Endodermal cell (in vitro differentiated cells): Measurements from ENCODE around the gene PLEKHA5. TPM values are rescaled to one million over a fixed set of nuclear protein-coding genes. Genes with fewer than 3 reads are reported as not detected.
A peak's percentile ranks its signal among the peaks of the same experiment; 100 is the strongest.

ENCODE experiments used
- DNase-seq: peaks from one replicate; pipeline ENCODE4 v3.0.0-alpha.2; 2017
- H3K27ac ChIP-seq: 2 replicates; pipeline ENCODE4 v1.5.1; 2013; ENCODE audit warnings: mild to moderate bottlenecking, low read depth, low read length, moderate library complexity
- H3K27me3 ChIP-seq: 2 replicates; pipeline ENCODE4 v1.6.1; 2013; ENCODE audit warnings: mild to moderate bottlenecking, low read length, moderate library complexity; ENCODE audit not compliant: insufficient read depth, control insufficient read depth, poor library complexity, severe bottlenecking
- H3K36me3 ChIP-seq: 2 replicates; pipeline ENCODE4 v1.7.0; 2013; ENCODE audit warnings: mild to moderate bottlenecking, low read length, moderate library complexity; ENCODE audit not compliant: control insufficient read depth, insufficient read depth
- H3K4me1 ChIP-seq: one replicate; pipeline ENCODE4 v1.7.0; 2013; ENCODE audit warnings: low read length; ENCODE audit not compliant: control insufficient read depth, insufficient read depth
- H3K4me3 ChIP-seq: 2 replicates; pipeline ENCODE4 v1.5.1; 2013; ENCODE audit warnings: mild to moderate bottlenecking, low read length, moderate library complexity
- H3K9ac ChIP-seq: 2 replicates; pipeline ENCODE4 v1.6.1; 2013; ENCODE audit warnings: mild to moderate bottlenecking, low read length, moderate library complexity; ENCODE audit not compliant: poor library complexity, severe bottlenecking; ENCODE audit errors: extremely low read depth
- H3K9me3 ChIP-seq: 2 replicates; pipeline ENCODE4 v1.6.1; 2013; ENCODE audit warnings: mild to moderate bottlenecking, low read length, moderate library complexity; ENCODE audit not compliant: control insufficient read depth
- H3K27ac Mint-ChIP-seq: 2 replicates; pipeline ENCODE4 v1.8.0; 2020; ENCODE audit warnings: mixed read lengths
- H3K27me3 Mint-ChIP-seq: 2 replicates; pipeline ENCODE4 v1.8.0; 2021; ENCODE audit warnings: mild to moderate bottlenecking, mixed read lengths; ENCODE audit not compliant: insufficient read depth
- H3K36me3 Mint-ChIP-seq: 2 replicates; pipeline ENCODE4 v1.8.0; 2020; ENCODE audit warnings: low read depth, mixed read lengths
- H3K4me1 Mint-ChIP-seq: 2 replicates; pipeline ENCODE4 v1.8.0; 2020; ENCODE audit warnings: mixed read lengths
- H3K4me3 Mint-ChIP-seq: 2 replicates; pipeline ENCODE4 v1.8.0; 2020; ENCODE audit warnings: mild to moderate bottlenecking, moderate library complexity, mixed read lengths
- H3K9me3 Mint-ChIP-seq: 2 replicates; pipeline ENCODE4 v1.8.0; 2020; ENCODE audit warnings: mild to moderate bottlenecking, mixed read lengths
- WGBS, 2 experiments: methylation state at CpG; one replicate each; pipeline versions ENCODE4 v1.1.5 to v1.1.7; 2013; ENCODE audit warnings: missing lambda C conversion rate in 2 of 2, mixed read lengths in 1 of 2; ENCODE audit not compliant: insufficient coverage in 1 of 2, insufficient read length in 1 of 2; 5-methylcytosine and 5-hydroxymethylcytosine counted together
- total RNA-seq, 2 donors: library from RNA; stranded (reverse); fragmentation: NEBNext Ultra II Directional in 1 of 2; extraction: Animal tissue kit (Norgen Biotek cat#: 25700) in 1 of 2; gene quantifications; 2 replicates in 1 of 2; 3 replicates in 1 of 2; pipeline ENCODE4 v1.2.1, GENCODE V29; 2021
- TF ChIP-seq, protein P1 (sequence below): fragments of 200-600 bp; sonication (generic); conservative IDR thresholded peaks from 2 replicates; pipeline ENCODE4 v1.5.0; 2021; ENCODE audit warnings: antibody characterized with exemption, mild to moderate bottlenecking

The PLEKHA5 gene
- total RNA-seq, 2 donors from 2014 or later = 48.5 to 139 TPM

DNA sequence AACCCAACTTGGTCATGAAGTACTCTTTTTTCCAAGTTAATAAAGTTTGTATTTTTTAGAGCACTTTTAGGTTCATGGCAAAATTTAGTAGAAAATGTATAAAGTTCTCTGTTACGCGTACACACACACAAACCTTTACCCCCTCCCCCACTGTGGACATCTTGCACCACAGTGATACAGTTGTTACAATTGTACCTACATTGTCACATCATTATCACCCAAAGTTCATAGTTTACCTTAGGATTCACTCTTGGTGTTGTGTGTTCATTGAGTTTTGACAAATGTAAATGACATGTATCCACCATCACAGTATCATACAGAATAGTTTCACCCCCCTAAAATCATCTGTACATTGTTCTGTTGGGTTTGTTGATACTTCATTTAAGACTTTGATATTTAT, 23.9 kb downstream of the PLEKHA5 start:
- no peaks in the 10 kb centered on the region for H3K27me3 Mint-ChIP-seq
- TF ChIP-seq, protein P1, sequence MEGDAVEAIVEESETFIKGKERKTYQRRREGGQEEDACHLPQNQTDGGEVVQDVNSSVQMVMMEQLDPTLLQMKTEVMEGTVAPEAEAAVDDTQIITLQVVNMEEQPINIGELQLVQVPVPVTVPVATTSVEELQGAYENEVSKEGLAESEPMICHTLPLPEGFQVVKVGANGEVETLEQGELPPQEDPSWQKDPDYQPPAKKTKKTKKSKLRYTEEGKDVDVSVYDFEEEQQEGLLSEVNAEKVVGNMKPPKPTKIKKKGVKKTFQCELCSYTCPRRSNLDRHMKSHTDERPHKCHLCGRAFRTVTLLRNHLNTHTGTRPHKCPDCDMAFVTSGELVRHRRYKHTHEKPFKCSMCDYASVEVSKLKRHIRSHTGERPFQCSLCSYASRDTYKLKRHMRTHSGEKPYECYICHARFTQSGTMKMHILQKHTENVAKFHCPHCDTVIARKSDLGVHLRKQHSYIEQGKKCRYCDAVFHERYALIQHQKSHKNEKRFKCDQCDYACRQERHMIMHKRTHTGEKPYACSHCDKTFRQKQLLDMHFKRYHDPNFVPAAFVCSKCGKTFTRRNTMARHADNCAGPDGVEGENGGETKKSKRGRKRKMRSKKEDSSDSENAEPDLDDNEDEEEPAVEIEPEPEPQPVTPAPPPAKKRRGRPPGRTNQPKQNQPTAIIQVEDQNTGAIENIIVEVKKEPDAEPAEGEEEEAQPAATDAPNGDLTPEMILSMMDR = no peak

DNA sequence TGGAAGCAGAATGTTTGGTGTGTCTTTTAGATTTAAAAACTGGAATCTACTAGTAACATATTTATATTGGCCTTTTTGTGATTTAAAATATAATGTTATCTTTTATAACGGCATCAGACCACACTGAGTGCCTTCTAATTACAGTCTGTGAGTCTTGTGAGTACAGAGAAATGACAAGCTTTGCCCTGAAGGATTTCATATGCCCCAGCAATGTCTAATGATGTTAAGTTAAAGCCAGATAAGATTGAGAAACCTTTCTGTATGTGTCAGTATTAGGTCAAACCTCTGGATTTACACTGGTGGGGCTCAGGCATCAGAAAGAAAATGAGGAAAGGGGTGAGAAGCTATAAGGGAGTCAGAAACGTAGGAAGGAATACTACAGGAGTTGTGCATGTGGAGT, 25.2 kb downstream of the PLEKHA5 start:
- Mint-ChIP-seq H3K4me3 (no peak overlapping the region), H3K27ac (peak overlapping the region; percentile 3), H3K36me3 (peaks cover 48% of the 10 kb centered on the region), H3K27me3 (no peaks in the 10 kb centered on the region), H3K9me3 (peaks cover under 1% of the 10 kb centered on the region), H3K4me1 (peaks cover 36% of the 10 kb centered on the region)
- Histone ChIP-seq H3K4me1 (no peaks in the 10 kb centered on the region), H3K36me3 (peaks cover 49% of the 10 kb centered on the region), H3K4me3 (no peak overlapping the region), H3K27ac (no peak overlapping the region), H3K27me3 (no peaks in the 10 kb centered on the region), H3K9me3 (peaks cover 2% of the 10 kb centered on the region), H3K9ac (no peak overlapping the region)
- DNase-seq = no peak
- TF ChIP-seq, protein P1 = no peak
- WGBS, 2 experiments = 93 to 100% methylated on average over 1 of the region's 2 CpGs

More for the DNA sequence above, 23.9 kb downstream of the PLEKHA5 start:
- H3K36me3 Mint-ChIP-seq = peaks cover 58% of the 10 kb centered on the region
- H3K27ac Mint-ChIP-seq = no peak overlapping the region
- peaks cover 30% of the 10 kb centered on the region for H3K4me1 Mint-ChIP-seq
- WGBS, 2 experiments = 50% methylated on average over 2 of the region's 2 CpGs; no CpG with 5 or more reads in 1 of the 2 experiments
- H3K27me3 ChIP-seq = no peaks in the 10 kb centered on the region
- H3K9me3 ChIP-seq = peaks cover 15% of the 10 kb centered on the region
- H3K4me3 Mint-ChIP-seq = no peak overlapping the region
- DNase-seq = no peak
- no peak overlapping the region for H3K27ac ChIP-seq
- no peaks in the 10 kb centered on the region for H3K4me1 ChIP-seq
- peaks cover 10% of the 10 kb centered on the region for H3K9me3 Mint-ChIP-seq
- no peak overlapping the region for H3K4me3 ChIP-seq
- peaks cover 61% of the 10 kb centered on the region for H3K36me3 ChIP-seq
- H3K9ac ChIP-seq = no peak overlapping the region

DNA sequence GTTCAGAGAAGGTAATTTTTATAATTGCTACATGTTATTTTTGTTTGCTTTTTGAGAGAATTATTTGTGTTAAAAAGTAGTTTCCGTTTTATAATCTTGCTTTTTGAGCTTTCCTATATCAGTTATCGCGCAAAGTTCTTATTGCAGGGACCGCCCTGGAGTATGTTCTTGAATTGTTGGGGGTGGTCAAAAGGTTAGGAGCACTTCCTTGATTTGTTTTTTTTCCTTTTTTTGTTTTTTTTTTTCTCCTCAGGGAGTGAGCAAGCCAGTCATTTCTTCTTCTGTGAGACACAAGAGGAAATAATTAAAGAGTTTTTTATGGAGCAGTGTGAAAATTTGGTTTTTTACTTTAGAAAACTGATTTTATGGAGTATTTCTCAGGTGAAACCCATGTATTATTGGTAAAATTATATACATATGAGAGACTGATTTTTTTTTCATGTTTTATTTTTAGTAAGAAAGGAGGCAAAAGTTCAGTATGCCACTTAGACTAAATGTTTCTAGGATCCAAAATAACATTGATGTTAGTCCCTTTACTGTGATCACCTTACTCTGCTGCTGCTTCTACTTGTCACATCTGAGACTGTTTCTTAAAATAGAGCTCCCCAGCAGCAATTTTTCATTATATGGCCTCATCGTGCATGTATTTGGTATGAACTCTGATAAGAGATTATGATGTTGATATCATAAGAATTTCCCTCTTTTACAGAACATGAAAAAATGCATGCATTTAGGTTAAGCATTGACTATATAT, 26.6 kb downstream of the PLEKHA5 start:
- H3K4me1 ChIP-seq = no peaks in the 10 kb centered on the region
- no peak for DNase-seq
- 92 to 100% methylated on average over 1 to 4 of the region's 5 CpGs for WGBS, 2 experiments
- H3K27me3 ChIP-seq = no peaks in the 10 kb centered on the region
- TF ChIP-seq, protein P1 = no peak
- no peaks in the 10 kb centered on the region for H3K9me3 Mint-ChIP-seq
- H3K9me3 ChIP-seq = no peaks in the 10 kb centered on the region
- no peak overlapping the region for H3K27ac ChIP-seq
- H3K27me3 Mint-ChIP-seq = no peaks in the 10 kb centered on the region
- H3K4me1 Mint-ChIP-seq = peaks cover 33% of the 10 kb centered on the region
- peaks cover 34% of the 10 kb centered on the region for H3K36me3 ChIP-seq
- H3K9ac ChIP-seq = no peak overlapping the region
- H3K27ac Mint-ChIP-seq = peak overlapping the region; percentile 41
- H3K36me3 Mint-ChIP-seq = peaks cover 33% of the 10 kb centered on the region
- no peak overlapping the region for H3K4me3 ChIP-seq
- H3K4me3 Mint-ChIP-seq = no peak overlapping the region
